ENCODE results near the gene ZNF385A. TPM values are rescaled to one million over a fixed set of nuclear protein-coding genes. Genes with fewer than 3 reads are reported as not detected.

Gene ZNF385A
- total and polyA plus RNA-seq, 2 donors (not counting 3 experiments of a cell fraction or from before 2014, with no cell fraction given): 1.6 to 7.9 TPM

DNA sequence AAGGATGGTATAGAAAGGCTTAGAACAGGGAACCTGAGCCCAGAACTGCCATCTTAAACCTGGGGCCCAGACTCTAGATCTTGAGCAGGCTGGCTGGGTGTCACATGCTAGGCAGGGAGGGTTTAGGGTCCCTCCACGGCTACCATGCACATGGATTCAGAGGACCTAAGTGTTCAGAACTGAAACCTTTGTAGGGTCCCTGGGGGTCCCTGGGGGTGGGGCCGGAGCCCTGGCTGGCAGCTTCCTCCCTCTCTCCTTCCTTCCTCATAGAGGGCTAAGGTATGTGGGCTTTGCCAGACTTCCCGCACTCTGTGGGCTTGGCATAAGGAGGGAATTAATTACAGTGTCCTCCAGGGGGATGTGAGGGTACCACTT lies 4.6 kb upstream of the ZNF385A start:
- POLR2A ChIA-PET: no interaction called here
- Histone ChIP-seq H3K4me1 (ENCODE audit: control insufficient read depth, extremely low read depth, insufficient read depth, low read length) (no peaks in the 10 kb centered on the region), H3K9ac (replicated peaks; ENCODE audit: extremely low read depth, insufficient read depth, low read length) (no peak overlapping the region), H3K36me3 (ENCODE audit: control insufficient read depth in 2 of 2, extremely low read depth in 1 of 2, insufficient read depth in 2 of 2, low read length in 2 of 2) (peaks cover 2 to 6% of the 10 kb centered on the region in 2 experiments), H3K79me2 (ENCODE audit: control insufficient read depth, insufficient read depth, low read length) (no peaks in the 10 kb centered on the region), H2AFZ (ENCODE audit: low read depth, low read length) (no peak overlapping the region), H3K4me3 (replicated peaks in 1 of 3; ENCODE audit: insufficient read depth in 1 of 3, low read depth in 1 of 3, low read length in 3 of 3) (no peak overlapping the region), H3K9me1 (replicated peaks; ENCODE audit: control insufficient read depth, extremely low read depth, insufficient read depth, low read length) (no peaks in the 10 kb centered on the region), H3K4me2 (ENCODE audit: insufficient read depth, low read length) (no peak overlapping the region), H3K27me3 (ENCODE audit: control insufficient read depth in 2 of 2, insufficient read depth in 2 of 2, low read length in 2 of 2) (no peaks in the 10 kb centered on the region), H3K27ac (ENCODE audit: insufficient read depth, low read depth, low read length) (no peak overlapping the region), H3K9me3 (replicated peaks; ENCODE audit: control insufficient read depth, insufficient read depth, low read length) (no peaks in the 10 kb centered on the region), H4K20me1 (replicated peaks; ENCODE audit: control insufficient read depth, extremely low read depth, insufficient read depth, low read length) (no peaks in the 10 kb centered on the region)
- DNase-seq (ENCODE audit: low read depth, low spot score): no peak
- no TSS peak for BruUV-seq (replicated peaks)
- CTCF ChIA-PET: interaction anchor here (3.0 kb wide), 1 partner anchor 11 kb away, joined by 13 read pairs; no protein-coding TSS in a partner anchor
- no peak for TF ChIP-seq POLR2A (IDR thresholded peaks at IDR 0.05; ENCODE audit: low read depth, low read length)
- peak; percentile 13 for TF ChIP-seq POLR2AphosphoS5 (IDR thresholded peaks at IDR 0.05; ENCODE audit: insufficient read depth, low read depth, low read length)
- dilution Hi-C loops (cut with MboI; ENCODE audit: extremely low pct_ligation_motif_present, low sequenced_read_pairs) (no loop called here), intact Hi-C loops (cut with micrococcal nuclease) (no loop called here)
- no peak for FAIRE-seq

DNA sequence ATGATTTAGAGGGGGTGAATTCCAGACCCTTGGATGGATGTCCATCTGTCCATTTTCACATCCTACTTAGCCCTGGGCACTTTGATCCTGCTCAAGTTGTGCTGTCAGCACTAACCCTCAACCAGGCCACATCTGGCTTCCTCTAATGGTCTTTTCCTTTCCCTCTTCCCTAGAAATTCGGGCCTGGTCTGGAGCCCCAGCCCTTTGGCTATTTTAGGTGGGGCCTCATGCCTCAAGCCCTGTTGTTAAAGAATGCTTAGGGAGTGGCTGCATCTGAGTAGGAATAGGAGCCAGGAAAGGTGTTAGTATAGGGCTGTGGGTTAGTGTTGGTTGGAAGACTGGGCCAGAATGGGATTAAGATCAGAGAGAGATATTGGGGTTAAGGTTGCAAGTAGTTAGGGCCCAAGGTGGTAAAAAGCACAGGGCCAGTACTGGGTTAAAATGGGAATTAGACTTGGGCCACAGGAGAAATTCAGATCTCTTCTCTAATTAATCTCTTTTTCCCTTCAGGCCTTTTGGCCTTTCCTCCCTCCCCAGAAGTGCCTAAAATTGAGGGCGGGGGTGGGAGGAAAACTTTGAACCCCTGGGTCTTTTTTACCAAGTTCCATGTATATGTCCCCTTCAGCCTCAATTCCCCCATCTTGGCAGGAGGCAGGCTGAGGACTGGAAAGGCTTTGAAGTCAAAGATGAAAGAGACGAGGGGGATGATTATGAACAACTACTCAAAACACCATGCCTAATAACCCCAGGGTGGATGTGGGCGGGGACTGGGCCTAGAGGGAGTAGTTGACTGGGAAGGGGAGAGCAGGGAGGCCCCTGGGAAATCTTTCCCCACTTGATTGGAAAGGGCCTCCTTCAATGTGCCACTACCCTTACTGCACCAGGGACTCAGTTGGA lies 4.0 kb upstream of the ZNF385A start:
- H3K4me1 ChIP-seq (ENCODE audit: control insufficient read depth, extremely low read depth, insufficient read depth, low read length): no peaks in the 10 kb centered on the region
- H2AFZ ChIP-seq (ENCODE audit: low read depth, low read length): no peak overlapping the region
- no TSS peak for BruUV-seq (replicated peaks)
- intact Hi-C loops (cut with micrococcal nuclease) (no loop called here), dilution Hi-C loops (cut with MboI; ENCODE audit: extremely low pct_ligation_motif_present, low sequenced_read_pairs) (no loop called here)
- ChIA-PET POLR2A (interaction anchor here (0.7 kb wide), 1 partner anchor 12 kb away, joined by 3 read pairs; no protein-coding TSS in a partner anchor), CTCF (interaction anchor here (0.6 to 3.0 kb wide), 7 partner anchors 9 to 358 kb away, joined by 3 to 15 read pairs (median 4); no protein-coding TSS in a partner anchor)
- no peak overlapping the region for H3K27ac ChIP-seq (ENCODE audit: insufficient read depth, low read depth, low read length)
- no peak overlapping the region for H3K4me2 ChIP-seq (ENCODE audit: insufficient read depth, low read length)
- H3K9me3 ChIP-seq (replicated peaks; ENCODE audit: control insufficient read depth, insufficient read depth, low read length): no peaks in the 10 kb centered on the region
- FAIRE-seq (no peak), DNase-seq (ENCODE audit: low read depth, low spot score) (no peak)
- H3K9me1 ChIP-seq (replicated peaks; ENCODE audit: control insufficient read depth, extremely low read depth, insufficient read depth, low read length): no peaks in the 10 kb centered on the region
- H3K4me3 ChIP-seq (replicated peaks in 1 of 3; ENCODE audit: insufficient read depth in 1 of 3, low read depth in 1 of 3, low read length in 3 of 3): no peak overlapping the region
- no peaks in the 10 kb centered on the region for H4K20me1 ChIP-seq (replicated peaks; ENCODE audit: control insufficient read depth, extremely low read depth, insufficient read depth, low read length)
- H3K79me2 ChIP-seq (ENCODE audit: control insufficient read depth, insufficient read depth, low read length): no peaks in the 10 kb centered on the region
- peaks cover 0 to under 1% of the 10 kb centered on the region in 2 experiments for H3K36me3 ChIP-seq (ENCODE audit: control insufficient read depth in 2 of 2, extremely low read depth in 1 of 2, insufficient read depth in 2 of 2, low read length in 2 of 2)
- TF ChIP-seq FOS (IDR thresholded peaks at IDR 0.05; ENCODE audit: borderline replicate concordance, insufficient read depth, low read length) (no peak), MYC (IDR thresholded peaks at IDR 0.05; ENCODE audit: low read depth, low read length) (no peak), JUN (IDR thresholded peaks at IDR 0.05; ENCODE audit: borderline replicate concordance, insufficient read depth, insufficient read length, low read depth) (no peak), POLR2AphosphoS5 (IDR thresholded peaks at IDR 0.05; ENCODE audit: insufficient read depth, low read depth, low read length) (no peak), GATA2 (IDR thresholded peaks at IDR 0.05; ENCODE audit: insufficient read depth, insufficient read length, low read depth, low read length) (no peak), POLR2A (IDR thresholded peaks at IDR 0.05; ENCODE audit: low read depth, low read length) (no peak), EZH2 (IDR thresholded peaks at IDR 0.05; ENCODE audit: borderline replicate concordance, low read depth, low read length, severe bottlenecking) (no peak)
- TF ChIP-seq, protein P1, sequence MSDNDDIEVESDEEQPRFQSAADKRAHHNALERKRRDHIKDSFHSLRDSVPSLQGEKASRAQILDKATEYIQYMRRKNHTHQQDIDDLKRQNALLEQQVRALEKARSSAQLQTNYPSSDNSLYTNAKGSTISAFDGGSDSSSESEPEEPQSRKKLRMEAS (IDR thresholded peaks at IDR 0.05; ENCODE audit: insufficient read depth, insufficient read length): no peak
- TF ChIP-seq, protein P2, sequence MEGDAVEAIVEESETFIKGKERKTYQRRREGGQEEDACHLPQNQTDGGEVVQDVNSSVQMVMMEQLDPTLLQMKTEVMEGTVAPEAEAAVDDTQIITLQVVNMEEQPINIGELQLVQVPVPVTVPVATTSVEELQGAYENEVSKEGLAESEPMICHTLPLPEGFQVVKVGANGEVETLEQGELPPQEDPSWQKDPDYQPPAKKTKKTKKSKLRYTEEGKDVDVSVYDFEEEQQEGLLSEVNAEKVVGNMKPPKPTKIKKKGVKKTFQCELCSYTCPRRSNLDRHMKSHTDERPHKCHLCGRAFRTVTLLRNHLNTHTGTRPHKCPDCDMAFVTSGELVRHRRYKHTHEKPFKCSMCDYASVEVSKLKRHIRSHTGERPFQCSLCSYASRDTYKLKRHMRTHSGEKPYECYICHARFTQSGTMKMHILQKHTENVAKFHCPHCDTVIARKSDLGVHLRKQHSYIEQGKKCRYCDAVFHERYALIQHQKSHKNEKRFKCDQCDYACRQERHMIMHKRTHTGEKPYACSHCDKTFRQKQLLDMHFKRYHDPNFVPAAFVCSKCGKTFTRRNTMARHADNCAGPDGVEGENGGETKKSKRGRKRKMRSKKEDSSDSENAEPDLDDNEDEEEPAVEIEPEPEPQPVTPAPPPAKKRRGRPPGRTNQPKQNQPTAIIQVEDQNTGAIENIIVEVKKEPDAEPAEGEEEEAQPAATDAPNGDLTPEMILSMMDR (IDR thresholded peaks at IDR 0.05; ENCODE audit: extremely low read depth in 1 of 2, insufficient read depth in 1 of 2, low read depth in 1 of 2, low read length in 2 of 2): no peak
- H3K9ac ChIP-seq (replicated peaks; ENCODE audit: extremely low read depth, insufficient read depth, low read length): no peak overlapping the region
- H3K27me3 ChIP-seq (ENCODE audit: control insufficient read depth in 2 of 2, insufficient read depth in 2 of 2, low read length in 2 of 2): no peaks in the 10 kb centered on the region

Measured in endothelial cell of umbilical vein (primary cell).